GM12878 (cell line): ENCODE data around the gene DHPS. TPM values are rescaled to one million over a fixed set of nuclear protein-coding genes. Genes with fewer than 3 reads are reported as not detected.

Experiments
- ATAC-seq: fragments of 200-7000 bp; cut with Tn5 transposase; 3 replicates; pipeline ENCODE4 v1.9.1; 2020; ENCODE audit warnings: mild to moderate bottlenecking, moderate library complexity
- BruUV-seq: library from RNA; stranded (reverse); fragments of 400-500 nt; replicated peaks from 2 replicates; lab custom pipeline; 2021; lab: Mats Ljungman, UMichigan
- CTCF ChIA-PET: fragments of 300-600 bp; sonication (Branson Sonifier 250); formaldehyde crosslinking; extraction: SDS; loops from one replicate; lab custom pipeline; 2021; ENCODE audit warnings: inconsistent platforms; lab: Yijun Ruan, JAX
- POLR2A ChIA-PET: fragments of 350-600 bp; formaldehyde crosslinking; extraction: SDS; loops from one replicate; lab custom pipeline; 2021; ENCODE audit warnings: inconsistent platforms; lab: Charles Lee
- RAD21 ChIA-PET: fragments of 300-600 bp; sonication (Branson Sonifier 250); formaldehyde crosslinking; loops from one replicate; lab custom pipeline; 2023; ENCODE audit warnings: antibody characterized with exemption; ENCODE audit not compliant: unreplicated experiment; lab: Charles Lee
- SMC1A ChIA-PET: fragments of 300-600 bp; sonication (Branson Sonifier 250); formaldehyde crosslinking; loops from one replicate; lab custom pipeline; 2023; ENCODE audit not compliant: unreplicated experiment, uncharacterized antibody; lab: Charles Lee
- DNase-seq: peaks from one replicate; pipeline ENCODE4 v3.0.0-alpha.2; 2011; ENCODE audit warnings: low read depth, low spot score
- FAIRE-seq: peaks from 3 replicates; lab custom pipeline; 2011; peaks lifted over from hg19 to GRCh38; lab: Jason Lieb, UNC
- H2AFZ ChIP-seq: 2 replicates; pipeline ENCODE4 v1.6.0; 2011; ENCODE audit warnings: low read depth, low read length, control low read depth; ENCODE audit not compliant: control insufficient read depth
- H3K27ac ChIP-seq: 2 replicates; pipeline ENCODE4 v1.5.1; 2011; ENCODE audit warnings: control low read depth; ENCODE audit not compliant: control insufficient read depth, insufficient read depth
- H3K27me3 ChIP-seq, 2 experiments: replicated peaks in 1 of 2; 2 replicates each; pipeline versions ENCODE4 v1.6.0 to v1.6.1; 2011; ENCODE audit warnings: low read length in 1 of 2; ENCODE audit not compliant: control insufficient read depth in 2 of 2, insufficient read depth in 2 of 2
- H3K36me3 ChIP-seq, 2 experiments: 2 replicates each; pipeline ENCODE4 v1.5.1; 2011; ENCODE audit warnings: low read length in 1 of 2; ENCODE audit not compliant: control insufficient read depth in 2 of 2, insufficient read depth in 2 of 2
- H3K4me1 ChIP-seq: 2 replicates; pipeline ENCODE4 v1.6.1; 2011; ENCODE audit warnings: mild to moderate bottlenecking, low read length, moderate library complexity, mixed read lengths; ENCODE audit not compliant: control insufficient read depth, insufficient read depth
- H3K4me2 ChIP-seq: 2 replicates; pipeline ENCODE4 v1.6.0; 2011; ENCODE audit warnings: control low read depth; ENCODE audit not compliant: control insufficient read depth, insufficient read depth
- H3K4me3 ChIP-seq: fragments of 200-600 bp; sonication (generic); 2 replicates; pipeline ENCODE4 v1.5.1; 2016
- H3K79me2 ChIP-seq: 2 replicates; pipeline ENCODE4 v1.6.0; 2011; ENCODE audit warnings: low read length; ENCODE audit not compliant: control insufficient read depth, insufficient read depth
- H3K9ac ChIP-seq: 2 replicates; pipeline ENCODE4 v1.8.0; 2011; ENCODE audit warnings: low read length, control low read depth, mixed read lengths; ENCODE audit not compliant: control insufficient read depth, insufficient read depth
- H3K9me3 ChIP-seq: replicated peaks from 3 replicates; pipeline ENCODE4 v1.5.1; 2011; ENCODE audit warnings: mild to moderate bottlenecking, low read length; ENCODE audit not compliant: control insufficient read depth, insufficient read depth
- H4K20me1 ChIP-seq: 2 replicates; pipeline ENCODE4 v1.6.0; 2011; ENCODE audit not compliant: control insufficient read depth, insufficient read depth
- BACH1 ChIP-seq: fragments of 450-650 bp; IDR thresholded peaks from 2 replicates; pipeline ENCODE4 v1.6.1; 2017; ENCODE audit warnings: mild to moderate bottlenecking, borderline replicate concordance
- CTCF ChIP-seq, 3 experiments: IDR thresholded peaks in 2 of 3; conservative IDR thresholded peaks in 1 of 3; 2 replicates each; pipeline ENCODE4 v1.5.1; 2011; ENCODE audit warnings: low read depth in 3 of 3, low read length in 3 of 3, mild to moderate bottlenecking in 3 of 3, control low read depth in 2 of 3, moderate library complexity in 2 of 3, inconsistent platforms in 1 of 3, mixed read lengths in 1 of 3; ENCODE audit not compliant: control insufficient read depth in 2 of 3, insufficient read depth in 1 of 3; ENCODE audit errors: extremely low read depth in 1 of 3
- FOXM1 ChIP-seq: IDR thresholded peaks from 2 replicates; pipeline ENCODE4 v1.6.1; 2012; ENCODE audit warnings: low read depth, mild to moderate bottlenecking, inconsistent platforms, low read length, moderate library complexity
- GABPA ChIP-seq: IDR thresholded peaks from 2 replicates; pipeline ENCODE4 v1.6.1; 2014; ENCODE audit warnings: antibody characterized with exemption, low read depth, mild to moderate bottlenecking, inconsistent platforms
- POLR2A ChIP-seq: IDR thresholded peaks from 2 replicates; pipeline ENCODE4 v1.6.1; 2011; ENCODE audit warnings: low read depth, mild to moderate bottlenecking, low read length
- POLR2AphosphoS2 ChIP-seq: IDR thresholded peaks from 2 replicates; pipeline ENCODE4 v1.6.1; 2011; ENCODE audit warnings: low read depth, mild to moderate bottlenecking, low read length, improper control_type of control experiment, moderate library complexity
- RBBP5 ChIP-seq: fragments of 200-600 bp; sonication (generic); conservative IDR thresholded peaks from 2 replicates; pipeline ENCODE4 v1.6.1; 2016
- RUNX3 ChIP-seq: IDR thresholded peaks from 2 replicates; pipeline ENCODE4 v1.6.1; 2012; ENCODE audit warnings: low read length, inconsistent platforms
- YY1 ChIP-seq: IDR thresholded peaks from 2 replicates; pipeline ENCODE4 v1.6.1; 2011; ENCODE audit warnings: low read depth, mild to moderate bottlenecking, low read length
- WGBS: methylation state at CpG from one replicate; pipeline ENCODE4 v1.1.6; 2016; ENCODE audit warnings: low lambda C conversion rate; ENCODE audit not compliant: insufficient replicate concordance, insufficient coverage; ENCODE audit errors: missing lambda C conversion rate; 5-methylcytosine and 5-hydroxymethylcytosine counted together
- in situ Hi-C: fragments of 300-500 bp; cut with MboI; formaldehyde crosslinking; loops from 9 replicates; pipeline ENCODE4 v1.14.3; 2018; ENCODE audit warnings: mixed read lengths
- intact Hi-C: fragments of 100-400 bp; cut with micrococcal nuclease; formaldehyde crosslinking; loops from one replicate; pipeline ENCODE4 v1.14.2; 2022; ENCODE audit not compliant: unreplicated experiment
- polyA plus RNA-seq, 11 experiments: library from polyadenylated mRNA; depleted of rRNA in 4 of 11; unstranded in 6 of 11; stranded (reverse) in 5 of 11; fragments of >200 nt; fragmentation: Nextera tagmentation in 4 of 11; fragmentation: Illumina TruSeq in 1 of 11; extraction: Ambion mirVana in 4 of 11; extraction: Trizol in 1 of 11; gene quantifications; 1 replicate in 1 of 11; 2 replicates in 10 of 11; pipeline versions ENCODE4 v1.2.1 to v1.2.3, GENCODE V29; 2011 to 2016; ENCODE audit warnings: inconsistent platforms in 2 of 11, missing spikeins in 2 of 11, low read depth in 1 of 11
- total RNA-seq, 4 experiments: library from RNA; depleted of rRNA in 3 of 4; stranded (reverse); fragments of >200 nt in 3 of 4; fragmentation: Illumina TruSeq in 1 of 4; extraction: Trizol in 1 of 4; gene quantifications; 2 replicates each; pipeline versions ENCODE4 v1.2.1 to v1.2.3, GENCODE V29; 2013 to 2021
- TF ChIP-seq, protein P1 (sequence below): IDR thresholded peaks from 2 replicates; pipeline ENCODE4 v1.6.1; 2012; ENCODE audit warnings: improper control_type of control experiment, low read depth, low read length; ENCODE audit not compliant: insufficient replicate concordance

The DHPS gene
- total and polyA plus RNA-seq, 10 of the 15 experiments (the other 5 are each of a cell fraction or from before 2014, with no cell fraction given) = 36.4 to 104 (median 83.4) TPM

GRCh38 chr19:12676928-12677327 is 4.8 kb downstream of the DHPS start:
- Histone ChIP-seq H4K20me1 (no peaks in the 10 kb centered on the region; the same call in 1 of the 2 replicates), H3K79me2 (peaks cover 9% of the 10 kb centered on the region), H3K27me3 (no peaks in the 10 kb centered on the region)
- DNase-seq = no peak
- ATAC-seq = no peak
- 96% methylated on average over 11 of the region's 12 CpGs for WGBS
- SMC1A ChIA-PET = interaction anchor here (0.9 to 1.5 kb wide), 2 partner anchors 12 to 16 kb away, joined by 3 read pairs; no protein-coding TSS in a partner anchor
- in situ Hi-C loops = no loop called here
- TF ChIP-seq RBBP5 = no peak
- TF ChIP-seq FOXM1 = no peak
- no peak for TF ChIP-seq GABPA
- TF ChIP-seq POLR2AphosphoS2 = no peak
- TF ChIP-seq BACH1 = no peak
- TF ChIP-seq POLR2A = peak; percentile 49; the same call in 1 of the 2 replicates
- TF ChIP-seq, all 136 proteins: peak for 1
- RAD21 ChIA-PET = no interaction called here
- POLR2A ChIA-PET = interaction anchor here (0.6 kb wide), 1 partner anchor 141 kb away, joined by 5 read pairs; no protein-coding TSS in a partner anchor
- no peak overlapping the region for H3K4me3 ChIP-seq
- BruUV-seq = no TSS peak
- H3K9ac ChIP-seq = no peak overlapping the region
- FAIRE-seq = no peak
- no peak overlapping the region for H2AFZ ChIP-seq
- CTCF ChIA-PET = interaction anchor here (0.6 to 2.8 kb wide), 16 partner anchors 9 to 171 kb away, joined by 3 to 13 read pairs (median 5); partner anchors contain the start of genes MAN2B1, TNPO2, TRIR and WDR83
- no peak overlapping the region for H3K4me2 ChIP-seq
- H3K27ac ChIP-seq = no peak overlapping the region
- no peaks in the 10 kb centered on the region for H3K9me3 ChIP-seq
- intact Hi-C loops = loop anchor here (1.0 kb wide), 2 partner anchors 113 to 119 kb away; no protein-coding TSS in a partner anchor
- peaks cover 4% of the 10 kb centered on the region; the same call in 1 of the 2 replicates for H3K4me1 ChIP-seq
- peaks cover 31 to 35% of the 10 kb centered on the region in 2 experiments for H3K36me3 ChIP-seq

DNA sequence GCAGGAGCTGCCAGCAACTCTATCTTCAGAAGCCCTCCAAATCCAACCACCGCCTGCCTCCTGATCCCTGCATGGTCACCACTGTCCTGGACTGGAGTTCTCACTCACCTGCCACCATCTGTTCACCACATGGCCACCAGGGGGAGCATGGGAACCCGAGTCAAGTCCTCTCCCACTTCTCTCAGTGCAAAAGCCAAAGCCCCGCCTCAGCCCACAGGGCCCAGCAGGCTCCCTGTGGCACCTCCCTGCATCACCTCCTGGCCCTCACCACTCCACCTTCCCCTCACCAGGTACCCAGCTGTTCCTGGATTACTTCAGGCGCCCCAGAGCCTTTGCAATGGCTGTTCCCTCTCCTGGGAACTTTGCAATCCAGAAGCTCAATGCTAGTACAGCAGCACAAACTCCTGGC is 5.3 kb downstream of the DHPS start:
- FAIRE-seq = peak; percentile 77
- Histone ChIP-seq H3K4me2 (0 out of 2 replicates have a peak overlapping the region, but pooled peaks have one; percentile 2), H3K9me3 (no peaks in the 10 kb centered on the region), H3K79me2 (peaks cover 9% of the 10 kb centered on the region), H4K20me1 (no peaks in the 10 kb centered on the region; the same call in 1 of the 2 replicates), H3K4me3 (no peak overlapping the region), H3K27ac (no peak overlapping the region), H3K9ac (no peak overlapping the region), H3K36me3 (peaks cover 31 to 35% of the 10 kb centered on the region in 2 experiments), H3K4me1 (peaks cover 4% of the 10 kb centered on the region; the same call in 1 of the 2 replicates), H2AFZ (no peak overlapping the region), H3K27me3 (no peaks in the 10 kb centered on the region)
- CTCF ChIA-PET = interaction anchor here (0.6 to 2.8 kb wide), 14 partner anchors 9 to 172 kb away, joined by 3 to 13 read pairs (median 5); partner anchors contain the start of genes MAN2B1, TNPO2, TRIR and WDR83
- DNase-seq = no peak
- 2% methylated on average over 4 of the region's 4 CpGs for WGBS
- in situ Hi-C loops = no loop called here
- POLR2A ChIA-PET = interaction anchor here (0.6 kb wide), 1 partner anchor 142 kb away, joined by 5 read pairs; no protein-coding TSS in a partner anchor
- SMC1A ChIA-PET = no interaction called here
- TSS peak; percentile 11 for BruUV-seq
- RAD21 ChIA-PET = no interaction called here
- peak; percentile 68 for ATAC-seq
- intact Hi-C loops = loop anchor here (1.0 kb wide), 2 partner anchors 112 to 120 kb away; no protein-coding TSS in a partner anchor
- TF ChIP-seq RUNX3 = peak; percentile 71
- TF ChIP-seq CTCF (IDR thresholded peaks at IDR 0.05 in 2 of 3, conservative IDR thresholded peaks at IDR 0.05 in 1 of 3; ENCODE audit: control insufficient read depth in 2 of 3, extremely low read depth in 1 of 3, insufficient read depth in 1 of 3, low read depth in 3 of 3, low read length in 3 of 3) = peak; percentile 85 to 94 (median 93)
- TF ChIP-seq, protein P1, sequence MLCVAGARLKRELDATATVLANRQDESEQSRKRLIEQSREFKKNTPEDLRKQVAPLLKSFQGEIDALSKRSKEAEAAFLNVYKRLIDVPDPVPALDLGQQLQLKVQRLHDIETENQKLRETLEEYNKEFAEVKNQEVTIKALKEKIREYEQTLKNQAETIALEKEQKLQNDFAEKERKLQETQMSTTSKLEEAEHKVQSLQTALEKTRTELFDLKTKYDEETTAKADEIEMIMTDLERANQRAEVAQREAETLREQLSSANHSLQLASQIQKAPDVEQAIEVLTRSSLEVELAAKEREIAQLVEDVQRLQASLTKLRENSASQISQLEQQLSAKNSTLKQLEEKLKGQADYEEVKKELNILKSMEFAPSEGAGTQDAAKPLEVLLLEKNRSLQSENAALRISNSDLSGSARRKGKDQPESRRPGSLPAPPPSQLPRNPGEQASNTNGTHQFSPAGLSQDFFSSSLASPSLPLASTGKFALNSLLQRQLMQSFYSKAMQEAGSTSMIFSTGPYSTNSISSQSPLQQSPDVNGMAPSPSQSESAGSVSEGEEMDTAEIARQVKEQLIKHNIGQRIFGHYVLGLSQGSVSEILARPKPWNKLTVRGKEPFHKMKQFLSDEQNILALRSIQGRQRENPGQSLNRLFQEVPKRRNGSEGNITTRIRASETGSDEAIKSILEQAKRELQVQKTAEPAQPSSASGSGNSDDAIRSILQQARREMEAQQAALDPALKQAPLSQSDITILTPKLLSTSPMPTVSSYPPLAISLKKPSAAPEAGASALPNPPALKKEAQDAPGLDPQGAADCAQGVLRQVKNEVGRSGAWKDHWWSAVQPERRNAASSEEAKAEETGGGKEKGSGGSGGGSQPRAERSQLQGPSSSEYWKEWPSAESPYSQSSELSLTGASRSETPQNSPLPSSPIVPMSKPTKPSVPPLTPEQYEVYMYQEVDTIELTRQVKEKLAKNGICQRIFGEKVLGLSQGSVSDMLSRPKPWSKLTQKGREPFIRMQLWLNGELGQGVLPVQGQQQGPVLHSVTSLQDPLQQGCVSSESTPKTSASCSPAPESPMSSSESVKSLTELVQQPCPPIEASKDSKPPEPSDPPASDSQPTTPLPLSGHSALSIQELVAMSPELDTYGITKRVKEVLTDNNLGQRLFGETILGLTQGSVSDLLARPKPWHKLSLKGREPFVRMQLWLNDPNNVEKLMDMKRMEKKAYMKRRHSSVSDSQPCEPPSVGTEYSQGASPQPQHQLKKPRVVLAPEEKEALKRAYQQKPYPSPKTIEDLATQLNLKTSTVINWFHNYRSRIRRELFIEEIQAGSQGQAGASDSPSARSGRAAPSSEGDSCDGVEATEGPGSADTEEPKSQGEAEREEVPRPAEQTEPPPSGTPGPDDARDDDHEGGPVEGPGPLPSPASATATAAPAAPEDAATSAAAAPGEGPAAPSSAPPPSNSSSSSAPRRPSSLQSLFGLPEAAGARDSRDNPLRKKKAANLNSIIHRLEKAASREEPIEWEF = no peak
- peak; percentile 63; the same call in 1 of the 2 replicates for TF ChIP-seq YY1
